Medulla oblongata (tissue), 1 donor: ENCODE results near the gene BTBD7.
"Not testable (repeated sequence)": the region's sequence is repeated elsewhere in the genome, so short reads cannot be mapped to it uniquely, and the experiment has no call there.

Experiments
- DNase-seq: peaks from one replicate; pipeline ENCODE4 v3.0.0-alpha.2; 2015; ENCODE audit errors: extremely low spot score

Gene BTBD7

GRCh38 chr14:93246534-93246933 is 86.3 kb downstream of the BTBD7 start:
- no peak for DNase-seq

- no peak for DNase-seq
Observed at GRCh38 chr14:93245764-93246420, 86.9 kb downstream of the BTBD7 start.

- no peak for DNase-seq
Observed at GRCh38 chr14:93240678-93241000, 92.2 kb downstream of the BTBD7 start.

- DNase-seq, result no peak
Observed at GRCh38 chr14:93239869-93240677, 92.8 kb downstream of the BTBD7 start.

GRCh38 chr14:93234798-93235197 is 98.0 kb downstream of the BTBD7 start:
- no peak for DNase-seq

- DNase-seq, result not testable (repeated sequence)
Observed at GRCh38 chr14:93233078-93233477, 99.8 kb downstream of the BTBD7 start.

- DNase-seq, result no peak
Observed at GRCh38 chr14:93232159-93232558, 100.7 kb downstream of the BTBD7 start.

- peak; percentile 27 for DNase-seq
Observed at GRCh38 chr14:93231129-93231979, 101.5 kb downstream of the BTBD7 start.

GRCh38 chr14:93230539-93230938 is 102.3 kb downstream of the BTBD7 start:
- no peak for DNase-seq

- DNase-seq, result no peak
Observed at GRCh38 chr14:93228550-93228949, 104.3 kb downstream of the BTBD7 start.

- no peak for DNase-seq
Observed at GRCh38 chr14:93223565-93223964, 109.3 kb downstream of the BTBD7 start.

GRCh38 chr14:93220509-93220908 is 112.3 kb downstream of the BTBD7 start:
- DNase-seq, result no peak

- DNase-seq, result peak; percentile 24
Observed at GRCh38 chr14:93219103-93219726, 113.6 kb downstream of the BTBD7 start.

GRCh38 chr14:93214598-93214997 is 118.2 kb downstream of the BTBD7 start:
- DNase-seq, result no peak

- DNase-seq, result no peak
Observed at GRCh38 chr14:93212432-93212831, 120.4 kb downstream of the BTBD7 start.

- DNase-seq, result peak; percentile 68
Observed at GRCh38 chr14:93207468-93208308, 125.1 kb downstream of the BTBD7 start.

GRCh38 chr14:93206793-93207467 is 125.9 kb downstream of the BTBD7 start, which contains the start of the genes GON7 and UBR7:
Gene GON7, minus strand, starts transcription at chr14:93207065. Its CDS starts 28 bp downstream, at chr14:93207037.
Gene UBR7, plus strand, starts transcription at chr14:93207256. Its CDS starts 36 bp downstream, at chr14:93207292.
- DNase-seq, result peak; percentile 98

GRCh38 chr14:93201155-93201704 is 131.6 kb downstream of the BTBD7 start:
- DNase-seq, result no peak

GRCh38 chr14:93200553-93200952 is 132.3 kb downstream of the BTBD7 start:
- DNase-seq, result no peak

GRCh38 chr14:93199031-93199430 is 133.8 kb downstream of the BTBD7 start:
- no peak for DNase-seq
